Neural cell (in vitro differentiated cells): ENCODE data around the gene FBXL15.

Experiments used
- CTCF ChIP-seq: fragments of 450-650 bp; IDR thresholded peaks from 2 replicates; pipeline ENCODE4 v1.5.1; 2014; ENCODE audit warnings: antibody characterized with exemption, mild to moderate bottlenecking, moderate library complexity; ENCODE audit not compliant: poor library complexity, severe bottlenecking
- EP300 ChIP-seq: fragments of 450-650 bp; conservative IDR thresholded peaks from 2 replicates; pipeline ENCODE4 v1.6.1; 2014; ENCODE audit warnings: antibody characterized with exemption, mild to moderate bottlenecking, moderate library complexity; ENCODE audit not compliant: poor library complexity, severe bottlenecking
- EZH2 ChIP-seq: fragments of 200-600, 300-800 bp; shearing (Covaris generic), sonication (generic); IDR thresholded peaks from 2 replicates; pipeline ENCODE4 v1.6.1; 2014; ENCODE audit warnings: antibody characterized with exemption, low read length, borderline replicate concordance, mild to moderate bottlenecking; ENCODE audit not compliant: insufficient read depth, poor library complexity, severe bottlenecking
- POLR2AphosphoS5 ChIP-seq: IDR thresholded peaks from 2 replicates; pipeline ENCODE4 v1.6.1; 2012

DNA sequence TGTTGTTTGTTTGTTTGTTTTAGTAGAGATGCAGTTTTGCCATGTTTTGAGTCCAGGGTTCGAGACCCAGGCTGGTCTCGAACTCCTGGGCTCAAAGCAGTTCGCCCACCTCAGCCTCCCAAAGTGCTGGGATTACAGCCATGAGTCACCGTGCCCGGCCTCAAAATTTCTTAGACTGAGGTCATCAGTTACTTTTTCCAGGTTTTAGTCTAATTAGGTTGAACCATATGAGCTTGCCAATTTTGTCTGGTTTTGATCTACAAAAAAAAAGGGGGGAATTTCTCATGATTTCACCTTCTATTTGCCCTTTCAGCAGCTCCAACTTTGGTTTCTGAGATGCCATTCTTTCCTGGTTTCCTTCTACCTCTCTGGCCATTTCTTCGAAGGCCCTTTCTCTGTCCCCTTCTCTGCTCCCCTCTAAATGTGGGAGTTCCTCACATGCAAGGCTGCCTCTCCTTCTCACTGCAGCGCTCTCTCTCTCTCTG lies 6.2 kb downstream of the FBXL15 start:
- TF ChIP-seq EZH2 (no peak), CTCF (no peak), POLR2AphosphoS5 (no peak), EP300 (no peak)
